Measurements from ENCODE around the gene RERE.

GRCh38 chr1:8427986-8428385 lies 389.5 kb downstream of the RERE start:
- TF ChIP-seq CTCF (conservative IDR thresholded peaks at IDR 0.05): no peak
- TF ChIP-seq ZFX (IDR thresholded peaks at IDR 0.05): no peak

Measured in C4-2B (cell line).